GM18505 (cell line): ENCODE results near the gene CA5A.
"Not testable (repeated sequence)": the region's sequence is repeated elsewhere in the genome, so short reads cannot be mapped to it uniquely, and the experiment has no call there.

Experiments used
- ATAC-seq: cut with Tn5 transposase; IDR thresholded peaks from one replicate; pipeline ENCODE4 v1.9.1; 2021; ENCODE audit not compliant: unreplicated experiment
- POLR2A ChIP-seq: IDR thresholded peaks from 4 replicates; pipeline ENCODE4 v1.6.1; 2011; ENCODE audit warnings: borderline replicate concordance; ENCODE audit not compliant: insufficient read depth, insufficient read length; ENCODE audit errors: extremely low read depth

Gene CA5A

DNA sequence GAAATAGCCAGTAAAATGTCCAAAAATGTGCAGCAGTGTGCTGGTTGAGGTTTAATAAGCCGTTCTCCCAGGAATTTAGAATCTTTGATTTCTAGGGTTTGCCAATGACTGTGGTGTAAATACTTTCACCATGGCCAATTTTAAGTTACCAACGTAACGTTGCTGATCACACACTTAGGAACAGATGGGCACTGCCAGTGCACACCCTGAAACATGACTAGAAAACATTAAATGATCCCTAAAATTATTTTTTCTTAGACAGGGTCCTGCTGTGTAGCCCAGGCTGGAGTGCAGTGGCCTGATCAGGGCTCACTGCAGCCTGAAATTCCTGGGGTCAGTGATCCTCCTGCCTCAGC is 3.2 kb downstream of the CA5A start:
- no peak for ATAC-seq
- TF ChIP-seq POLR2A, result no peak

DNA sequence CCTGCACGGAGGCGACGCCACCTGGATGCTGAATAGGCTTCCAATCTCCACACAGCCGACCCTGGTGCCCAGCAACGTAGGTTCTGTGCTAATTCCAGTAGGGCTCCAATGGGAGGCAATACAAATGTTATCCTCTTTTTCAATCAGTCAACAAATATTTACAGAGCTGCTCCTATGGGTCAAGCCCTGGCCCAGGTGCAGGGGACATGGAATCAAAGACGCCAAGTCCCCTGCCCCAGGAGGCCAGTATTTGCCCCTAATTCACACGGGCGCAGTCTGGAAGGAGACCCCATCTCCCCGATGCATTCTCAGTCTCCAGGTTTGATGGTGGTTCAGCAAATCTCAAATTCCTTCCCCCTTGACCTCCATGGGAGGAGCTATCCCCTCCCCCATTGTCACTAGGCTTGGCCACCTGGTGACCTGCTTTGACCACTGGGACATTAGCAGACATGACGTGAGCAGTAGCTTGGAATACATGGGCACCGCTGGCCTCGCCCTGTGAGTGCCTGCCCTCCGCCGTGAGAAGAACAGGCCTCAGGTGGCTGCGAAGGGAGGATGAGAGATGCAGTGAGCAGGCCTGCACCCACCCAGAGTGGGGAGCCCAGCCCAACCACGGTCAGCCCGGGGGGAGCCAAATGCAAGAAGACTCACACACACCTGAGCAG is 3.7 kb downstream of the CA5A start:
- ATAC-seq, result not testable (repeated sequence)

DNA sequence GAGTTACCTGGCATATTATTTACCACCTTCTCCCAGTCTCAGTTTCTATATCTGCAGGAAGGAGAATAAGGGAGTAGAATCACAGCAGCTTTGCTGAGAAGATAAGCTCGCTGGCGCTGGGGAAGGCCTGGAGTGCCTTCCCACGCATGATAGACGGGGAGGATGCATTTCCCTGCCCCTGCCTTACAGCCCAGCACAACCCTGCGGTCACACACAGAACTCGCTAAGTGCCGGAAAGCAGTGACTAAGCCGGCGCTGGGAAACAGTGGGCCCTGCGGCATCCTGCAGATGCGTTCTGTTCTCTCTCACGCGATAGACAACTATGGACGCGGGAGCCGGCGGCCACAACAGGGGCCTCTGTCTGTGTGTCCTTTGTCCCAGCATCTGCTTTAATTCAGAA is 4.8 kb downstream of the CA5A start:
- no peak for TF ChIP-seq POLR2A
- ATAC-seq, result no peak

DNA sequence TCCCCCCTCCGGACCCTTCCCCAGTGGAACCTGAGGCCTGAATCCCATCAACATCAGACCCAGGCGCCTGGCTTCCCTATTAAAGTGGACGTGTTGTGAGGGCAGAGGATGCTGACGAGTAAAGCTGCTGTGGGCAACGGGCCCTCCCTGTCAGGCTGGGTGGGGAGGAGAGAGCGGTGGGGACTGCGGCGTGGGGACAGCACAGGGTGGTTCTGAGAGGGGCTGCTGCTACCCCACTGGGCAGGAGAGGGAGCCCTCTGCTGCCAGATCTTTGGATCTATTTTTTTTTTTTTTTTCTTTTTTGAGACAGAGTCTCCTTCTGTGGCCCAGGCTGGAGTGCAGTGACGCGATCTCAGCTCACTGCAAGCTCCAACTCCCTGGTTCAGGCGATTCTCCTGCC is 5.9 kb downstream of the CA5A start:
- no peak for TF ChIP-seq POLR2A
- ATAC-seq, result no peak

DNA sequence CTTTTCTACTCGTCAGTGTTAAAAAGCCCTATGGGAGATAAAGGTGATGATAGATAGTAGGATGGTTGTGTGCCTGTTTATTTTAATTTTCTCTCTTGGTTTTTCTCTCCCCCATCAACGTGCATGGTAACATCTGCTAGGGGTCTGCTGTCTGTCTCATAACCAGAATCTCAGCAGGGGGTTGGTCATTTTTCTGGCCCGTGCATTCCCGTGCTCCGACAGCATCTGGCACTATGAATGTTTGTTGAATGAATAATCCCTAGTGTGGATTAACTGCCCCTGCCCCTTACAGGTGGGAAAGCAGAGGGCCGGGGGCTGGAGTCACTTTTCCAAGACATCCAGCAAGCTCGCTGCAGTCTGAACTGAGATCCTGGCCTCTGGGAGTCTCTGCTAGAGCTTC is 6.3 kb downstream of the CA5A start:
- no peak for ATAC-seq
- no peak for TF ChIP-seq POLR2A

DNA sequence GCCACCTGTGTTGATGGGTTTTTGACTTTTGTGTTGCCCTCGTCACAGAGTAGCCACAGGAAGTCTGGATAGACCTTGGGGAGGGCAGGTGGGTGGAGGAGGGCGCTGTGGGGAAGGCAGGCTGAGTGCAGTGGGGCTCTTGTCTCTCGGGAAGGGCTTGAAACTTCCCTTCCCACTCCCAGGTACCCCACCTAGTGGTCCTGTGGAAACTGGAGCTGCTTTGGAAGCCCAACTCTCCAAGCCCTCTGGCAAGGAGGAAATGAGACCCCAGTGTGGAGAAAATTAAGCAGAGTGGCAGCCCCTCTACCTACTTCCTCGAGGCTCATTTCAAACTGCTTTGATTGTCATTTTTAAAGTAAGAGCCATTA is 9.2 kb downstream of the CA5A start:
- TF ChIP-seq POLR2A, result no peak
- no peak for ATAC-seq

DNA sequence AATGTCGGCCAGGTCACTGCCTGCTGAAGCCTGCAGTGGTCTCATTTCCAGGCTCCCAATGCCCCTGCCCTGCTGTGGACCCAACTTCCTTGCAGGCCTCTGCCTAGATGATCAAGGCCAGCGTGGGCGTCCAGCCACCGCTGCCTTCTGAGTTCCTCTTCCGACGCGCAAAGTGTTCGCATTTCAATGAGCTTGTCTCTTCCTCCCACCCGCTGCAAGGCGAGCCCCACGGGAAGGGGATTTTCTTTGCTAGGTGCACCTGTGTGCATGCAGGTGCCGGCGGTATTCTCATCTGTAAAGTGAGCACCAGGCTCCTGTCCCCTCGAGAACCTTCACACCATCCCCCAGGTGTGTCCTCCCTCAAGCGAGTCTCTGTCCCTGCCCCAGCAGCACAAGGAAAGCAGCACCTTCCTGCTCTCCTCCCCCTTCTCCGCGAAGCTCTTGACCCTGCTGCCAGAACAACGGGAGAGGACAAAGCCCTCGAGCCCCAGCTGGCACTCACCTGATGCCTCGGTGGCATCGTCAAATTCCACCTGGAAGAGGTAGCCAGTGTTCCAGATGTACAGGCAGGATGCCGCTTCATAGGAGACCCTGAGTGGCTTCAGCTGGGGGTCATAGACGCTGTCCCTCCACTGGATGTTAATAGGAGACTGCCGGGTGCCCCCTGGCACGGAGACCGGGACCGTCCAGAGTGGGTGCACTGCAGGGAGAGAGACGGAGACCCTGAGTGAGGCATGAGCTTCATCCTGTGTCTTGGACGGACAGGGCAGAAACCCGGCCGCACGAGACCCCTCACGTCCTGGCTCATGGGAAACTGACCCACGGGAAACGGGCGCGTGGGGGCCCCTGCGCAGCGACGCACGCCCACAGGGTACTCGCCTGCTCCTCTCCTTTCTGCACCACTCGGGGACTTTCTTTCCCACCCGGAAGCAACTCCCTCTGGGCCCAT is 9.8 kb downstream of the CA5A start:
- TF ChIP-seq POLR2A, result no peak

DNA sequence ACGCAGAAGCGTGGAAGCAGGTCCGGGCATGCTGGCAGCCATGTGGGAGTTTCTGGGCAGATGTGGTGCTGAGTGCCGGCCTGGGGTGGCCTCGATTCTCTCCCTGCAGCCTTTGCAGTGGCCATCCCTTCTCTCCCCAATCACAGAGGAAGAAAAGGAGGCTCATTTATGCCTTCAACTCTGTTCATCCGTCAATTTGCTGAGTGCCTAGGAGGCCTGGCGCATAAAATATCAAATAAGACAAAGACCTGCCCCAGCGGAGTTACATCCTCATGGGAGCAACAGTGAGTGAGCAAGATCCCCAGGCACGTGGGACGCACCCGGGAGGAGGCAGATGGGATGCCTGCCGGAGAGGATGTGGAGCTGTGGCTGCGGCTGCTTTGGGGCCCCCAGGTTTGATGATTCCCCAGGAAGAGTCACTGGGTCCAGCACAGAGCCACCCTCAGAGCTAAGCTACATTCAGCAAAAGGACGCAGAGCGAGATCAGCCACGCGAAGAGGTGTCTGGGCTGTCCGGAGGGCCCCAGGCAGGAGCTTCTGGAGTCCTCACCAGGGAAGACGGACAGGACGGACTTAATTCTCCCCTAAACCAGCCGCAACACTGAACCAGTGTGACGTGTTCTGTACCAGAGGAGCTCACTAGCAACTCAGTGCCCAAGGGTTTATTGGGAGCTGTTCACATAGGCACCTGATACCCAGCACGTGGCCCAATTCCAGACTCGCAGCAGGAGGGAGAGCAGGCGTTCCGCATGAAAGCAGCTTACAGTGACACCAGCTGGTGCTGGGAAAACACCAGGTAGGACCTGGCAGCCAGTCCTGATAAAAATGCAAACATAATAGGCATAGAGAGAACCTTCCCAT is 11.3 kb downstream of the CA5A start:
- no peak for ATAC-seq
- no peak for TF ChIP-seq POLR2A

More for the DNA sequence above, 9.8 kb downstream of the CA5A start:
- no peak for ATAC-seq

DNA sequence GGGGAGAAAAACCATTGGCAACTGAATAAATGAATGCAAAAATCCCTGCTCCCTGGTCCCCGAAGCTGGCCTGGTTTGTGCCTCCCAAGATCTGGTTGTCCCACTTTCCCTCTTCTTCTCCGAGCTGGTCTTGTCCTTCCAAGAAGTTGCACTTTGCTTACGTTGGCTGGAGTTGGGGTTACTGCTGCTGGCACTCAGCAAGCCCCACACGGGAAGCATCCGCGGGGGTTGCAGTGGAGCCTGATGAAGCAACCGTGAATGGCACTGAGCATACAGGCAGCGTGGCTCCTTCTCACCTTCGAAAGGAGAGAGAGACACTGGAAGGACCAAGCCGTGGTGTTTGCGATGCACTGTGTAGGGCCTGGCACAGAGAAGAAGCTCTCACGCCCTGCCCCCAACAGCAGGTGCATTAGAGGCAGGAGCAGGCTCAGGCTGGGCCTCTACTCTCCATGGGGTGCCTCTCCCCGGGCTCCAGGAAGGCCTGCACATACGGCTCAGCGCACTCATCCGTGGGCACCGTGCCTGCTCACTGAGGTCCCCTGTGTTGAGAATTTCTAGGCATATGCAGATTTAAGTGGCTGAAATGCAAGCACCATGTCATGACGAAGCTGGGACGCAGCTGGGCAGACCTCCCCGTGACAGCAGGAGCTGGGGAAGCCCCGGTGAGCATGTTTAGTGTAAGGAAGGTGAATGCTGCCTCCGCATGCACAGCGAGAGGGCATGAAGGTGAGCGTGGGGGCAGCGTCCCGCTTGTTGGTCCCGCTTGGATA is 12.1 kb downstream of the CA5A start:
- ATAC-seq, result no peak
- TF ChIP-seq POLR2A, result no peak

DNA sequence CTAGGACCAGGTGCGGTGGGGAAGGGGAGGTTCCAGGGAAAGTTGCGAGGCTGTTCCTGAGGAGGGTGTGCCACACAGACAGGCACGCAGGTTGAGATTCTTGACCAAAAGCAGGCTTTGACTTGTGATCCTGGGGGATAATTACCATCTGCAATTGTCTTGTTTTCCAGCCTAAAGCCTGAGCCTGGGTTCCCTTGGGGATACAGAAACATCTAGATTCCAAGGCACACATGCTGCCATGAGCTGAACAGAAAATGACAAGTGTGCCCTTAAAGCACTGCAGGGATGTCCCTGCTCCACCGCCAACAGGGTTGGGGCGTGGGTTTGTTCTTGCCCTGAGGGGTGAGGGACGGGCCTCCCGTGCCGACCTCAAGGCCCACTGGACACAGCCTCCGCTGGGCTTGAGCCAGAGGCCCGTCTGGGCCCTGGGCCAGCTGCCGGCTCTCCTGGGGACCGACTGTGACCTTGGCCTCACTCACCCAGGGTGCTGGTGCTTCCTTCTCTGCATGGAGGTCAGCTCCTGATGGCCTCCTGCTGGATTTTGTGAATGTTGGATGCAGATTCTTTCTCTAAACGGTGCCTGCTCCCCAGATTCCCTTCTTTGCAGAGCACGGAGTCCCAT is 14.0 kb downstream of the CA5A start:
- TF ChIP-seq POLR2A, result no peak
- ATAC-seq, result no peak

DNA sequence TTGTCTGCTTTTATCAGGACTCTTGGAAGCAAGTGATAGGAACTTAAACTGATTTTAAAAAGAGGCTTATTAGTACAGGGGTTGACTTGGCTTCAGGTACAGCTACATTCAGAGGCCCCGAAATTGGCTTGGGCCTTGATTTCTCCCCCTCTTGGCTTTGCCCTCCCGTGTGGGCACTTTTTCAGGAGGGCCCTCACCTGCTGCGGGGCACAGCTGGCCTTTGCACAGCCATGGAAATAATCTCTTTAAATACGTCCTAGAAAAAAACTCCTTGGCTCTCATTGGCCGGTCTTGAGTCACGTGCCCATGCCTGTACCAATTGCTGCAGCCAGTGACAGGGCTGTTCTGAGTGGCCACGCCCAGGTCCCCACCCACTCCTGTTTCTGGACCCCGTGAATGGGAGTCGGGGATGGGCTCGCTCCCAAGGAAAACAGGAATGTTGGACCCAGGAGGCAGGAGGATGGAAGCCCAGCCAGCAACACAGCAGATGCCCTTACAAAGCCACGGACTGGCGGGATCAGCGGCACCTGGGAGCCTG is 15.0 kb downstream of the CA5A start:
- ATAC-seq, result no peak
- no peak for TF ChIP-seq POLR2A

DNA sequence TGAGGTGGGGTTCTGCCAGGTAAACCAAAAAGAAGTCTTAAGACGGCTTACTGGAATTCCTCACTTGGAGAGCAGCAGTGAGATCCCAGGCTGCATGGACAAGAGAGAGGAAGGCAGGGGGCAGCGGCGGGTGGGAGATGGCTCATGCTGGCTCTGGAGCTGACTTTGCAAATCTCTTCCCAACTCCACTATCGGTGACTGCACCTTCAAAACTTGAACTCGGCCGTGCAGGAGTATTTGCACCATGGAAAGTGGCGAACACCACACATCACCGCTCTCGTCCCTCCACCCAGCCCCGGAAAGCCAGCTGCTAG is 16.7 kb downstream of the CA5A start:
- TF ChIP-seq POLR2A, result no peak
- no peak for ATAC-seq
